Measurements from ENCODE around the gene TMEM91. TPM values are rescaled to one million over a fixed set of nuclear protein-coding genes. Genes with fewer than 3 reads are reported as not detected.

Gene TMEM91
- total RNA-seq, 4 donors from 2014 or later: 7.1 to 28.1 (median 10.9) TPM

- intact Hi-C loops (cut with DNase I; ENCODE audit: low total_unique reads): no loop called here
- Histone ChIP-seq H3K9me3 (no peaks in the 10 kb centered on the region), H3K4me1 (peaks cover 4 to 9% of the 10 kb centered on the region in 2 donors), H3K4me3 (peak overlapping the region in 1 of 2 donors; percentile 42), H3K27me3 (no peaks in the 10 kb centered on the region), H3K36me3 (no peaks in the 10 kb centered on the region), H3K27ac (peak overlapping the region; percentile 86 to 87)
- no peak for DNase-seq
- TF ChIP-seq POLR2A (IDR thresholded peaks at IDR 0.05): no peak
- TF ChIP-seq, protein P1, sequence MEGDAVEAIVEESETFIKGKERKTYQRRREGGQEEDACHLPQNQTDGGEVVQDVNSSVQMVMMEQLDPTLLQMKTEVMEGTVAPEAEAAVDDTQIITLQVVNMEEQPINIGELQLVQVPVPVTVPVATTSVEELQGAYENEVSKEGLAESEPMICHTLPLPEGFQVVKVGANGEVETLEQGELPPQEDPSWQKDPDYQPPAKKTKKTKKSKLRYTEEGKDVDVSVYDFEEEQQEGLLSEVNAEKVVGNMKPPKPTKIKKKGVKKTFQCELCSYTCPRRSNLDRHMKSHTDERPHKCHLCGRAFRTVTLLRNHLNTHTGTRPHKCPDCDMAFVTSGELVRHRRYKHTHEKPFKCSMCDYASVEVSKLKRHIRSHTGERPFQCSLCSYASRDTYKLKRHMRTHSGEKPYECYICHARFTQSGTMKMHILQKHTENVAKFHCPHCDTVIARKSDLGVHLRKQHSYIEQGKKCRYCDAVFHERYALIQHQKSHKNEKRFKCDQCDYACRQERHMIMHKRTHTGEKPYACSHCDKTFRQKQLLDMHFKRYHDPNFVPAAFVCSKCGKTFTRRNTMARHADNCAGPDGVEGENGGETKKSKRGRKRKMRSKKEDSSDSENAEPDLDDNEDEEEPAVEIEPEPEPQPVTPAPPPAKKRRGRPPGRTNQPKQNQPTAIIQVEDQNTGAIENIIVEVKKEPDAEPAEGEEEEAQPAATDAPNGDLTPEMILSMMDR (IDR thresholded peaks at IDR 0.05): no peak
Observed at GRCh38 chr19:41428481-41428859, 52.1 kb downstream of the TMEM91 start.

GRCh38 chr19:41430922-41431321 is 54.6 kb downstream of the TMEM91 start:
- no peaks in the 10 kb centered on the region for H3K9me3 ChIP-seq
- DNase-seq: no peak
- H3K4me1 ChIP-seq: peaks cover 4 to 9% of the 10 kb centered on the region in 2 donors
- H3K27me3 ChIP-seq: no peaks in the 10 kb centered on the region
- TF ChIP-seq, protein P1 (IDR thresholded peaks at IDR 0.05): no peak
- TF ChIP-seq POLR2A (IDR thresholded peaks at IDR 0.05): no peak
- no peaks in the 10 kb centered on the region for H3K36me3 ChIP-seq
- intact Hi-C loops (cut with DNase I; ENCODE audit: low total_unique reads): no loop called here
- no peak overlapping the region for H3K27ac ChIP-seq
- H3K4me3 ChIP-seq: no peak overlapping the region

DNA sequence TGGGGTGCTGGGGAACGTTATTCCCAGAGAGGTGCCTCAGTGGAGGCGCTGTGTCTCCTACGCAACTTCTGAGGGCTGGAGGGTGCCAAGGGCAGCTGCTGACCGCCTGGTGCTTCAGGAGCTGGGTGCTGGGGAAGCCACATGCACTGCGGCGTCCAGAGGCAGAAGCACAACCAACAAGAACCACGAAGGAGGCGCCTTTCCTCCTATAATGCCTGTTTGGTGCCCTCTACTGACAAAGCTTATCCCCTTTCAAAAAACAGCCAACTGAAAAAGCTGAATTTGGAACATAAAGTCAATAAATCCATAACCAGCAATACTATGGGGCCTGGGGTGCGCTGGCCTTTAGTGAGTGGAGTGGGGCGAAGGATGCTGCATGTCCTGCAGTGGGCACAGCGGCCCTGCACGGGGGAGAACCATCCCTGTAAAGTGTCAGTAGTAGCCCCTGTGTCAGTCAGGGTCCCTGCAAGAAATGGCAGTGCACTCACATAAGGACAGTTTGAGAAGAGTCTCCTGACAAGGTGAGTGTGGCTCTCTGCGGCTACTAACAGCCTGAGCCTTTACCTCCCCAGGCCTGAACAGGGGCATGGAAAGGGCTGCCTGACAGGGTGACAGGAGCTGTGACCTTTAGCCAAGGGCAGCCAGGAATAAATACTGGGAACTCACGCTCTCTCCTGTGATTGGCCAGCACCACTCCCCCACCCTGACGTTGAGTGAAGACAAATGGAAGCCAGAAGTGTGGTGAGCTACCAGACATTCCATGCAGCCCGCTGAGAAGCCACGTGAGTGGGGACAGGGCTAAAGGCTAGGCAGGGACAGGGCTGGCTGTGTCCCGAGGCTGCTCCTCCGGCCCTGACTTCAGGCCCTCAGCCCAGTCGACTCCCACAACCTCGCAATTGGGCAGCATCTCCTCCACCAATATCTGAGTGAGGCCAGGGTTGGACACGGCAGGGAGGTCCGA is 55.4 kb downstream of the TMEM91 start:
- intact Hi-C loops (cut with DNase I; ENCODE audit: low total_unique reads): no loop called here
- Histone ChIP-seq H3K27me3 (no peaks in the 10 kb centered on the region), H3K4me3 (no peak overlapping the region), H3K27ac (no peak overlapping the region), H3K36me3 (no peaks in the 10 kb centered on the region), H3K9me3 (no peaks in the 10 kb centered on the region), H3K4me1 (peaks cover 0 to 2% of the 10 kb centered on the region in 2 donors)
- no peak for TF ChIP-seq POLR2A (IDR thresholded peaks at IDR 0.05)
- TF ChIP-seq, protein P1 (IDR thresholded peaks at IDR 0.05): no peak
- no peak for DNase-seq

DNA sequence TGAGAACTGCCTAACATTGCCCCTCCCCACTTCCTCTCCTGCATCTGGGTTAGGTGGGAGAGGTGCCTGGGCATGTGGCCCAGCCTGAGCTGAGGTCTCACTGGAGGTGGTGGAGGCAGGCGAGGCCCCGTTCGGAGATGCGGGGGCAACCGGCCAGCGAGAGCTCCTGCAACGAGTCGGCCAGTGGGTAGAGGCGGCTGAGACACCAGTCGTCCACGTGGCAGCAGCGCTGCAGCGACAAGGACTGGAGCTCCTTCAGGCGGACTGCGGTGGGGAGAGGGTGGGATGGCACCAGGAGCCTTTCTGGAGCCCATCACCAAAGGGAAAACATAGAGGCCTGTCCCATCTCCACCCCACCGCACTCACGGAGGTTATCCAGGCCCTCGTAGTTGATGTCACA is 56.8 kb downstream of the TMEM91 start:
- Histone ChIP-seq H3K27ac (no peak overlapping the region), H3K36me3 (no peaks in the 10 kb centered on the region), H3K9me3 (no peaks in the 10 kb centered on the region), H3K27me3 (no peaks in the 10 kb centered on the region), H3K4me1 (no peaks in the 10 kb centered on the region), H3K4me3 (no peak overlapping the region)
- DNase-seq: no peak
- TF ChIP-seq, protein P1 (IDR thresholded peaks at IDR 0.05): no peak
- no peak for TF ChIP-seq POLR2A (IDR thresholded peaks at IDR 0.05)
- intact Hi-C loops (cut with DNase I; ENCODE audit: low total_unique reads): no loop called here

Other genes with a start within 250 kb of the TMEM91 start
- gene CYP2S1, start 183.3 kb upstream of the TMEM91 start, total RNA-seq: 1 to 10 TPM in 1 of 4 donors, under 1 TPM in 1, not detected in 2; 0.48 to 1.2 TPM
- 10 to 100 TPM; 22.3 to 86.5 (median 60.6) TPM for gene AXL, start 157.3 kb upstream of the TMEM91 start, total RNA-seq
- 100 to 1,000 TPM in 2 of 4 donors, 10 to 100 TPM in 2; 49.7 to 219 (median 87.4) TPM for gene HNRNPUL1, start 112.2 kb upstream of the TMEM91 start, total RNA-seq
- 10 to 100 TPM in 2 of 4 donors, 1 to 10 TPM in 2; 4.4 to 38.0 (median 10.8) TPM for gene CCDC97, start 66.4 kb upstream of the TMEM91 start, total RNA-seq
- gene TGFB1, start 22.6 kb upstream of the TMEM91 start, total RNA-seq: 10 to 100 TPM in 2 of 4 donors, 1 to 10 TPM in 2; 6.7 to 61.7 (median 15.7) TPM
- gene B9D2, start 12.4 kb upstream of the TMEM91 start, total RNA-seq: 1 to 10 TPM in 2 of 4 donors, under 1 TPM in 1, not detected in 1; 0.29 to 6.2 (median 3.5) TPM
- gene EXOSC5, start 20.8 kb downstream of the TMEM91 start, total RNA-seq: 10 to 100 TPM in 1 of 4 donors, 1 to 10 TPM in 3; 1.5 to 11.4 (median 4.5) TPM
- 10 to 100 TPM; 18.2 to 36.7 (median 21.6) TPM for gene BCKDHA, start 21.3 kb downstream of the TMEM91 start, total RNA-seq
- 10 to 100 TPM in 1 of 4 donors, 1 to 10 TPM in 1, under 1 TPM in 1, not detected in 1; 0.83 to 14.1 (median 3.4) TPM for gene B3GNT8, start 50.8 kb downstream of the TMEM91 start, total RNA-seq
- 10 to 100 TPM; 25.8 to 89.4 (median 32.9) TPM for gene DMAC2, start 63.4 kb downstream of the TMEM91 start, total RNA-seq
- not detected for gene ERICH4, start 66.6 kb downstream of the TMEM91 start, total RNA-seq
- 1 to 10 TPM in 3 of 4 donors, not detected in 1; 1.1 to 2.8 (median 2.6) TPM for gene CEACAM21, start 199.6 kb downstream of the TMEM91 start, total RNA-seq